Measurements from ENCODE around the gene PIGW.

Gene PIGW

DNA sequence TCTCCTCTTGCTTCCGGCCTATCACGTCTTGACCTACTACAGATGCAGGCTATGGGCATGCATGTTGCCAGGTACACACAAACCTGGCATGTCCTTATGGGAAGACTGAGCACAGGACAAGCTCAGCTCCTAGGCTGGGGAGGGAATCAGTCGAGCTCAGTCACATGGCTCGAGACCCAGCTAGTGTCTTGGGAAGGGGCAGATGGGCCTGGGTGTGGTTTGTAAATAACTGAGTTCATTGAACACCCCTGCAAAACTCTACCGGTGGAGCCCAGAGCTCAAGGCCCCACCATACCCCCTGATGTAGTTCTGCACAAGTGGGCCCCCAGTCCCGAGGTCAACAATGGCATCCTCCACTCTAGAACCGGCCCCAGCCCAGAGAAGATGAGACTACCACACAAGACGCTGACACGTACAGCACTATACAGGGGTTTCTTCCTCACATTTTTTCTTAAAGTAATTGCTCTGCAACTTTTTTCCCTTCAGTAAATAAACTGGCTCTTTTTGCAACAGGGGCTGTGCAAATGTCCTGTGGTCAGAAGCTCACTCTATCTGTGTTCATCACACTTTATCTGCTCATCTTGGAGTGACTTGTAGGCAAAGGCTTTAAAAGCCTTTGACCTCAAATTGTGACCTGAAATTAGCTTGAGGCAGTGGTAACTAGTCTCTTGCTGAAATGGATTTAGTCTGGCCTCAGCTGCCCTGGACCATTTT is 25.4 kb upstream of the PIGW start:
- DNase-seq = no peak

DNA sequence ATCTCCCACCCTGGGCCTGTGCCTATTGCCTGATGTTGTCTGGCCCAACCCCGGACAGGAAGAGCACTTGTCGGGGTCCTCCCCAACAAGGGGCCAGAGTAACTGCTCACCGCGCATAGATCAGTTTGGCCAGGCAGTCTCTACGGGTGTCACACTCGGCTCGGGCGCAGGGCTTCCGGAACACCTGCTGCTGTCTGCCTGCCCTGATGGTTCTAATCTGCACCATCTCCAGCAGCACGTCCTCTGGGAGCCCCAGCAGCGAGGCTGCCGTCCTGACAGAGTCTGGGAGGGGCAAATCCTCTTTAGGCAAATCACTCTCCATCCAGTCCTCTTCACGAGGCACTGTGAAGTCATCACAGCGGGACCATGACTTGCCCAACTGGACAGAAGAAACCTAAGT is 24.2 kb upstream of the PIGW start:
- DNase-seq = no peak

DNA sequence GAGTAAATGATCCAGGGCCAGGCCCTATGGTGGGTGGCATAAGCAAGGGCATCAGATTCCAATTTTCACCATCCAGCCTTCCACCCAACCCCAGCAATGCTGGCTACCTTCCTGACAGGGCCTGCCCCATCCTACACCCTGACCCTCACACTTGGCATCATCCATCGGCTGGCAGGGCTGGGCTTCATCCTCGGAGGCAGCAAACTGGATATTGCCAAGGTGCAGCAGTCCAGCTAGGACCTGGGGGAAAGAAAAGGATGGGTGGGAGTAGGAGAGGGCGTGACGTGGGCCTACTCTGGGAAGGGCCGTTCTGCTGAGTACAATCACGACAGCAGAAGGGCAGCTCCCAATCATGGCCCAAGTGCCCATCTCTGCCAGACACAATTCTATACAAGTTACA is 23.6 kb upstream of the PIGW start:
- no peak for DNase-seq

DNA sequence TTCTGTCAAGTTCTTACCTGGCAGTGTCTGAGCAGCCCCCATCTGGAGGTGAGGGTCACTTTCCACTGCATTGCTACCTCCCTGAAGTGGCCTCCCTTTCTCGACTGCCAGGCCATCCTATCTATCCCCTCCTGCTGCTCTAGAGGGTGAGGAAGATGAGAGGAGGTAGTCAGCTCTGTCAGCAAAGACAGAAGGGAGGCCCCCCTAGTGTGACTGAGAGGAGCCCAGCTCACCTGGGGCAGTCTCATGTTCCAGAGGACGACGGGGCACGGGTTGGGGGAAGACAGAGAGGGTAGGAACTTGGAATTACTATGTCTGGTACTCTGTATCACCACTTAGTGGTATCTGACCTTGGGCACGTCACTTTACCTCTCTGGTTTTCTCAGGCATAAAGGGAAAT is 22.1 kb upstream of the PIGW start:
- no peak for DNase-seq

DNA sequence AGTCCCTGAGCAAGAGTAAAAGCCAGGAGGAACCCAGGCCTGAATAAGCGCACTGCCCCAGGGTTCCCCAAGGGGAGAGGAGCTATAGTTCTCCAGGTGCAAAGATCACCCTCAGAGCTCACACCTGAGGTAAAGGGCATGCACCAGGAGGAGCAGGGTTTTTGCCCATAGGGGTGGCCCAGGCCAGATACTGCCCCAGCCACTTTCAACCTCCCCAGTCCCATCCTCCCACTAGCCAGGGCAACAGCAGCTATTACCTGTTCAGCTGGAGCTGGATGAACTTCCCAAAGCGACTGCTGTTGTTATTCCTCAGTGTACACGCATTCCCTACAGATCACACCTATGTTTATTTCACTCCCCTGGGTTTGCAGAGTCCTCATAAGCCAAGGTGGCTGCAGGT is 19.9 kb upstream of the PIGW start:
- no peak for DNase-seq

DNA sequence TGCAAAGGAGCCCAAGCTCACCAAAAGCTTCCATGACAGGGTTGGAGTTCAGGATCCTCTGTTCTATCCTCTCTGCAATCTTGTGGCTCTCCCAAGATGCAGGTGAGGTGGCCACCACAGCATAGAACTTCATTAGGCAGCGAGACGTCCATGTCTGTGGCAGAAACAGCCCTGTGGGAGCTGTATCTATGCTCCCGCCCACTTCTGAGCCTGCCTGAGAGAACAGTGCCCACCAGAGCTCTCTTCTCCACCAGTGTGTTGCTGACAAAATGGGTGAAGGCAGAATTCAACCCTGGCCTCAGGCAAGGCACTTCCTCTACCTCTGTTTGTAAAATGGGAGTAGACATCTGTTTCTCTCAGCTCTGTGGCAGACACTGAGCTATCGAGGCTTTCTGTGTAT is 18.9 kb upstream of the PIGW start:
- no peak for DNase-seq

DNA sequence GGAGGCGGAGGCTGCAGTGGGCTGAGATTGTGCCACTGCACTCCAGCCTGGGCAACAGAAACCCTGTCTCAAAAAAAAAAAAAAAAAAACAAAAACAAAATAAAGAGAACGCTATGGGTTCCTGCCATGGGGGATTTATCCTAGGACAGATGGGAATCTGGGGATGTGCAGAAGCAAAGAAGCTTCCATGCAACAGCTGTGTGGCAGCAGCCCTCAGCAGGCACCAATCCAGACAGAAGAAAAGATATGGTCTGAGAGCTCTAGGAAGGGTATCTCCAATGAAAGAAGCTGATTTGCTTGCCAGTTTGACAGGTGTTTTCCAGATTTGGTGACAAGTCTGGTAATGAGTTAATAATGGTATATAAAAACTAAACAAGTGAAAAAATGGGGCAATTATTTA is 11.7 kb upstream of the PIGW start:
- no peak for DNase-seq

DNA sequence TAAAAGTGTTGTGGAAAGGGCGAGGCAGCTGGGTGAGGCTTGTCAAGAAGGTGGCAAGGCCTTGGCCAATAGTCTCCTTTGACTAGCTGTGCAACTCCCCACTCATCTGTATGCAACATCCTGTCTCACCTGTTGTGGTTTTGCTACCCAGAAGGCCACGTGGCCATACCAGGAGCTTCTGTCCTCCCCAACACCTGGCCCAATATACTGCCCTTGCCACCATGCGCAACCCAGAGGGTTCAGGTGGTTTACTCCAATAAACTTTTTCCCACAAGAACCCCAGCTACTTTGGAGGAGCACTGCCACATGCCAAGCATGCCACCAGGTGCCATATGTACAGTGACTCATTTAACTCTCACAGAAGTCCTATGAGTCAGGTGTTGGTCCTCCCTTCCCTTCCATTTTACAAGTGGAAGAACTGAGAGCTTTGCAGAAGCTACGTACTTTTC is 10.3 kb upstream of the PIGW start:
- no peak for DNase-seq

DNA sequence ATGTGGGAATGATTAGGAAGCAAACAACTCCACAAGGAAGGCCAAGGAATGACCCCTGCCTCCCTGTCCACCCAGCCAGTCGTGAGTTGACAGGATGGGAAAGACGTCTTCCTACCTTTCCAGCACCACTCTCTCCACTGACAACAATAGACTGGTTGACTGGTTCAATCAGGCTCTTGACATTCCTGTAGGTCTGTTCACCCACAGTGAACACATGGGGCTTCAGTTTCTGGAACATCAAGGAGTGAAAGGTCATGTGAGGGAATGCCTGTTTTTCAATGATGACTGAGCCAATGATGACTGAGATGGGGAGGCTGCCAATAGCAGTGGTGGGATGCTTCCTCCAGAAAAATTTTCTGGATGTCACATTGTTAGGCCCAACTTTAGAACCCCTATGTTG is 9.7 kb upstream of the PIGW start:
- no peak for DNase-seq

DNA sequence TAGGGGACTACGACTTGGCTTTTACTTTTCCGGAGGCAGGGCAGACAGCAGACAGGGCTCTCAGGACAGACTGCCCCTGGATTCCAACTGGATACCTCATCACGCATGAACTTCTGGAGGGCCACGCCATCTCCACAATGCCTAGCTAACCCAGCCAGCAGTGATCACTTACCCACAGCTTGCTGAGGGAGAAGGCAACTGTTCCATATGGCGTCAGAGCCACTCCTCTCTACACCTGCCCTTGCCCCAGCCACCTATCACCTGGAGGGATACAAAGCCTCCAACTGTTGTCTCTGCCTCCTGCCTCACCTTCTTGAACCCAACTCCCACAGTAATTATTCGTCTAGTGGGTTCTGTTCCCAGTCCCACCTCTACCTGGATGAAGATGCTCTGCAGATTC is 8.9 kb upstream of the PIGW start:
- no peak for DNase-seq

DNA sequence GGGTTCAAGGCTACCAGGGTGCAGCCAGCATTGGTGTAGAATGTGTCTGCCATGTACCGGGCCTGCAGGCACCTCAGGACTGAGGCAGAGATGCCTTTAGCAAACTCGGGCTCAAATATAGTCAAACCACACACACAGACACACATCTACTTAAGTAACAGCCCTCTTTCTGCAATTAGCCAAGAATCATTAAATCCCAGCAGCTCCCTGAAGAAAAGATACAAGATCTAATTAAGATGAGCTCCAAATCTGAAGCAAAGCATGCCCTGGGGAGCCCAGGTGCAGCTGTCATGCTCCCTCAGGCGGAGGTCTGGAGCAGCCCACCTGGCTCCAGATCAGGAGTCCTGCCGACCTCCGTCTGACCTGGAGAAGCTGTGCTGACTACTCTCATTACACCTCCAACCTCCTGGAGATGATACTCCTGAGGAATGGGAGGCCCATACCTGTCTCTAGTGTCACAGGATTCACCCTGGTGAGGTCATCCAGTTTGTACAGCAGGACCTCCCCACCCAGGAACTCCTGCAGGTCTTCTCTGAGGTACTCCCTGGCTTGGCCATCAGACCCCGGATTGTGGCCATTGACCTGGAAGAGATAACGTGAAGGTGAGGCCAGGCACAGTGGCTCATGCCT is 7.1 kb upstream of the PIGW start:
- DNase-seq = no peak

DNA sequence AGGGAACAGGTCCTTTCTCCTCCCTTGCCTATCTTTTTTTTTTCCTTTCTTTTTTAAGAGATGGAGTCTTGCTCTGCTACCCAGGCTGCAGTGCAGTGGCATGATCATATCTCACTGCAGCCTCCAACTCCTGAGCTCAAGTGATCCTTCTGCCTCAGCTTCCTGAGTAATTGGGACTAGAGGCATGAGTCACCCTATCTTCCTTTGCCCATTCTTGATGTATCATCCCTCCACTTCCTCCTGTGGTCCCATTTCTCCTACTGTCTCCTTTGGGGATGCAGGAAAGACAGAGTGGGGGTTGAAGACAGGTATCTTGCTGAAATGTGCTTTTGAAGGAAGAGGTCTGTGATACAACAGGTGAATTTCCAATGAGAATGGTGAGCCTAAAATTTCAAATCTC is 5.7 kb upstream of the PIGW start:
- no peak for DNase-seq

DNA sequence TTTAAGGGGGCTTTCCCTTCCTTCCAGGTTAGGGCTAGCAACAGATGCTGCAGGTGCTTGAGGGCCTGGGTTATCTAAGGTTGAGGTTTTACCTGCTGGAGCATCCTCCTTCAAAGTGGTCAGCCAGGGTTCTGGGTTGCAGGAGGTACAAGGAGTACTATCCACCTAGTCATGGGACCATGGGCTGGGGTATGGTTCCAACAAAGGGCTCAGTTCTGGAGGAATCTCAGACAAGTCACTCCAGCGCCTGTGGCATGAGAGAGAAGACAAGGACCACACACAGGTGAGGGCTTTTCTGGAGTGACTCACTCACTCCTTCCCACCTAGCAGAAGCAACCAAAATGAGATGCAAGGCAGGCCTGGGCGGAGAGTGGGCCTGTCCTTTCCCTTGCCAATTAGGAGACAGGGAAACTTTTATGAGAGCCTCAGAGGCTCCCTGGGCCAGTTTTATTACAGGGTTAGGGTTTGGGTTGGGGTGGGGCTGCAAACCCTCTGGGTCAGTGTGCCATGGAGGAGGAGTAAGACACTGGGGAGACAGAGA is 2.3 kb upstream of the PIGW start:
- no peak for DNase-seq

DNA sequence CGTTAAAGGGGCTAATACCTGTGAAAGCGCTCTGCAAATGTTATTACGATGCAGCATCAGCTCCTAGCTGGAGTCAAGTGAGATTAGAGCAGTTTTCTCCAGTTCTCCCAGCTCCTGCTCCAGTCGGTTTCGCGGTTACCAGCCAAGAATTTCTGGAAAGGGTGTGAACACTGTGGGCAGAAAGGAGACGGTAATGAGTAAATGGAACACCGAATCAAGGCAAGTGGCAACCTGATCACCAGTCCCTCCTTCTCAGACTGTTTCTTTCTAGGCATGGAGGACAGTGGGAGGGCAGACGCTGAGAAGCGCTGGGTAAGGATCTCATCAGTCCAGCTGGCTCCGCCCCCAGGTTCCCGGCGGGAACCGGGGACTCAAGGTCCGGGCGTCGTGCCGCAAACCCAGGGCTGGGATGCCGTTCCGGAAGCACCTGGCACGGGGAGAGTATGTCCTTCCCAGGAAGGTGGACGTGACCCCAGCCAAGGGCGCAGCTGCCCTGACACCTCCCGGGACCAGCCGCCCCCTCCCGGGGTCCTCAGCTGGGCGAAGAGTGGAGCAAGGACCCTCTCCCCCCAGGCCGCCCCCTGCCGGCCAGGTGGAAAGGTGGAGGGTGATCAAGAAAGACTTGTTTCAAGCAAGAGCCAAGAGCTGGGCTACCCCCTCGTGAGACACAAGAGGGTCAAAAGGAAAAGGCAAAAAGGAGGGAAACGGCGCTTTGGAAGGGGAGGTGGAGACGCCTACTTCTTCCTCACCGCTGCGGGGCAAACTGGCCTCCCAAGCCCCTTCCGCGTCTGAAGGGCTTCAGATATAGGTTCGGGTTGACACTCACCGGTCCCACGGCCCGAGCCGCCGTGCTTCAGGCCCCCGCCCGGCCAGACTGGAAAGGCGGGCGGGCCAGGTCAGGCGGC is 600 bp upstream of the PIGW start:
- DNase-seq = peak in 3 of 4 experiments; percentile 36 to 43 (median 36)

DNA sequence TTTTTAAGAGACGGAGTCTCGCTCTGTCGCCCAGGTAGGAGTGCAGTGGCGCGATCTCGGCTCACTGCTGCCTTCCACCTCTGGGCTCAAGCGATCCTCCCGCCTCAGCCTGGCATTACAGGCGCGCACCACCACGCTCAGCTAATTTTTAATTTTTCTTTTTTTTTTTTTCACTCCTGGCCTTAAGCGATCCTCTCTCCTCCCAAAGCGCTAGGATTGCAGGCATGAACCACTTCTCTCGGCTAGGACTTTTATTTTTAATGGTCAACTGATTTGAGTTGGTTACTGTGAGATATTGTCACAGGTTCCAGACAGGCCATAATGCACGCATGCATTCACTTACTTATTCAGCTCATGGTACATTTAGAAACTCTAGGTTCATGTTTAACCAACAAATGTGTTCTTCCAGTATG is 888 bp downstream of the PIGW start:
- no peak for DNase-seq

DNA sequence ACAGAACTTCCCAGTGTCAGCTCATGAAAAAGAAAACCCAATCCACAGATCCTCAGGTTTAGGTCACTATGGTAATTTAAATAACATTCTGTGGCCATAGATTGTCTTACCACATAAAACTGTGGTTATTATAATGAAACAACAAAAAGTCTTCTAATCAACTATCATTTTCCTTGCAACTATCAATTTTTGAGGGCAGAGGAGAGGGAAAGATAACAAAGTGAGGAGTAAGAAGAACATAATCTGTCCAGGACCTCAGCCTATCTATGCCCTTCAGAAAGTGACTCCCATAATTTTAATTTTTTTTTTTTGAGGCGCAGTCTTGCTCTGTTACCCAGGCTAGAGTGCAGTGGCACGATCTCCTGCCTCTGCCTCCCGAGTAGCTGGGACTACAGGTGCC is 5.9 kb downstream of the PIGW start:
- DNase-seq = no peak

DNA sequence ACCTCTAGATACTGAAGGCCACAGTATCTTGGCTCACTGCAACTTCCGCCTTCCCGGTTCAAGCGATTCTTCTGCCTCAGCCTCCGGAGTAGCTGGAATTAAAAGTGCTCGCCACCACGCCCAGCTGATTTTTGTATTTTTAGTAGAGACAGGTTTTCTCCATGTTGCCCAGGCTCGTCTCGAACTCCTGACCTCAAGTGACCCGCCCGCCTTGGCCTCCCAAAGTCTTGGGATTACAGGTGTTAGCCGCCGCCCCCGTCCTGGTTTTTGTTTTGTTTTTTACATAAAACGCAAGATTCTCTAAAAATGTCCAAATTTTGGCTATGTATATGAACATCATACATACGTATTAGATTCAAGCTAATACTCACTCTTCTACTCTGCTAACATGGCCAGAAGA is 8.0 kb downstream of the PIGW start:
- DNase-seq = no peak

DNA sequence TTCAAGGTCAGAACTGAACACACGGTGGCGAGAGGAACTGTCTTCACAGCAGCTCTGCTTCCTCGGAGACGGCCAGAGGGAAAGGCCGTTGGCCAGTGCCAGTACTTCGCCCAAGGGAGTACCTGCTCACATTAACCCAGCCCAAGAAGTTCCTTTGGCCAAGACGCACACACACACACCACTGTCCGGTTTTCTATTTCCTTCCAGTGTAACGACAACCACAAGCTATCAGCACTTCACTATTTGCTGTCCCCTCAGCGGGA is 9.2 kb downstream of the PIGW start:
- no peak for DNase-seq

DNA sequence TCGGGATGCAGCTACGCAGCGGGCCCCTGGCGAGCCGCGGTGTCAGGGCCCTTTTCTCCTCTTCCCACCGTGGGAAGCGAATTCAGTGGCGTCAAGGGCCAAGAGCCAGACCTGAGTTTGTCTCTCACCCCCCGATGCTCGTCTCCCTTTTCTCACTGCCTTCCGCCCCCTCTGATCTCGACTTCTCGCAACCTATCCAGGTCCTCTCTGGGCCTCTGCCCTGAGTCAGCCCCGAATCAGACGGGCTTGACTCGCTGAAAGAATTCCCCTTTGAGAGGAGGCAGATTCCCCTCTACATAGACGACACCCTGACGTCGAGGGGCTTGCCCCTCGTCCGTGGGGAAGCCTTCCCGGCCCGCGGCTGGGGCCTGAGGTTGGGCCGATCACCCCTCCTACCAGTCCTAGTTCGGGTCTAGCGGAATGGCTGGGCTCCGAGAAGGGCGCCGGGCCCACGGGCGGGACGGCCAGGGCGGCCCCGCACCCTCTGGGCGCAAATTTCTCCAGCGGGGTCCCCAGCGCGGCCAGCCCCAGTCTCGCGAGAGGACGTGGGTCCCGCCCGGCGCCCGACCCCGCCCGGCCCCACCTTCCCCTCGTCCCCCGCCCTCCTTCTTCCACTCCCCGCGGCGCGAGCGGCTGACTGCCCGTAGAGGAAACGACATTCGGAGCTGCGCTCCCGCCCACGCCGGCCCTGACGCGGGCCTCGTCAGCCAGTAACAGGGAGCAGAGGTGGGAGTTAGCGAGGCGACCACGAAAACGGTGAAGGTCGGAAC is 9.7 kb downstream of the PIGW start, which contains the start of gene GGNBP2:
TSS of gene GGNBP2 (plus strand) at position 613 of the 770 bp plus-strand sequence. CDS start 806 bp downstream, outside the sequence.
- peak; percentile 73 to 89 (median 82) for DNase-seq

DNA sequence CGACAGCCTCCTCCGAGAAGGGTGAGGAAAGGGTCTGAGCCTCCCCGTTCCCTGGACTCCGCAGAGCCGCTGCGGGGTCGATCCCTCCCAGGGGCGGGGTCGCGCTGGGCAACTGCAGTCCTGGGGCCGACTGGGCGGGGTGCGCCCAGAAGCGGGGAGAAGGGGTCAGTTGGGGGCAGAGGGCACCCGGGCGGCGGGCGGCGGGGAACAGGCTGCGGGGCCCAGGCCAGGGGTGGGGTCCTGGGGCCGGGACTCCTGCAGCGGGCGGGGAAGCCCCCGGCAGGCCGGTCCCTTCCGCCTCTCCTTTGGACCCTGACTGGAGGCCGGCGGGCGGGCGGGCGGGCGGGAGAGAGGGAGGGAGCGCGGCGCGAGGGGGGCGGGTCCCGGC is 10.3 kb downstream of the PIGW start:
- no peak for DNase-seq

DNA sequence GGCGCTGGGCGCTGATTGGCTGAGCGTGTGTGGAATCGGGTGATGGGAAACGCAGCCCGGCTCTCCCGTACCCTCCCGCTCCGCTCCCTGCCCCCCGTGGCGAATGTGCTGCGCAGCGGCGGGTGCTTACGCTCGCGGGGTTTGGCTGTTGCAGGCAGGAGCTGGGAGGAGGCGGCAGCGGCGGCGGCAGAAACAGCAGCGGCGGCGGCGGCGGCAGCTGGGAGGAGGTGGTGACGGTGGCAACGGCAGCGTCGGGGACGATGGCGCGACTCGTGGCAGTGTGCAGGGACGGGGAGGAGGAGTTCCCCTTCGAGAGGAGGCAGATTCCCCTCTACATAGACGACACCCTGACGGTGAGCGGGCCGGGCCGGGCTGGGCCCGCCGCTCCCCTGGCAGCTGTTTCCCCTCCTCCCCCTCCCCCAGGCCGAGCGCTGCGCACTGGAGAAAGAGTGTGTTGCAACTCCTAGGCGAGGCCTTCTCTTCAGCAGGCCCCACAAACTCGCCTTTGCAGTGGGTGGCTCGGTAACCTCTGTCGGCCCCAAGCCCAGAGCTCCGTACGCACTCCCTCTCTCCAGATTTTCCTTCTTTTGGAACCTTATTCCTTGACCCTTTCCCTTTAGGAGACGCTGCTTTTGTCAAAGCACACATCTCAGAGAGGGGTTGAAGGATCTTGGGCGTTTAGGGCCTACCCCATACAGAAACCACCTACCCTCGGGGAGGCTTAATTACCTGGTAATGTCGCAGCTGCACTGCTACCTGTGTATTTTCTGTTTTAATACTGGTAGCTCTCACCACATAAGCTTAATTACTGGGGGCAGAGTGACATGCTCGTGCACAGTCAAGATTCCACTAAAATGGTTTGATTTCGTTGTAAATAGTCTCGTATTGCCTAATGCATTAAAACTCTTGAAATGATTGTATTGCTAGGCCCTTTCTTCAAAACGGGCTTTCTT is 11.0 kb downstream of the PIGW start:
- peak; percentile 90 to 96 (median 92) for DNase-seq
